TTC549 (cell line): ENCODE measurements around the gene GALNT10.
A peak's percentile ranks its signal among the peaks of the same experiment; 100 is the strongest.

Experiments used
- FAIRE-seq: peaks from 2 replicates; lab custom pipeline; 2012; peaks lifted over from hg19 to GRCh38; lab: Jason Lieb, UNC

Gene GALNT10

GRCh38 chr5:154446195-154447088 is 255.9 kb downstream of the GALNT10 start:
- no peak for FAIRE-seq

- FAIRE-seq = no peak
These were observed 256.7 kb downstream of the GALNT10 start for GRCh38 chr5:154447089-154447725.

- no peak for FAIRE-seq
These were observed 259.3 kb downstream of the GALNT10 start for GRCh38 chr5:154449786-154450185.

GRCh38 chr5:154451957-154452356 is 261.4 kb downstream of the GALNT10 start:
- FAIRE-seq = no peak

- FAIRE-seq = no peak
These were observed 265.1 kb downstream of the GALNT10 start for GRCh38 chr5:154455585-154455984.

GRCh38 chr5:154456540-154456939 is 266.0 kb downstream of the GALNT10 start:
- no peak for FAIRE-seq

- no peak for FAIRE-seq
These were observed 268.5 kb downstream of the GALNT10 start for GRCh38 chr5:154459015-154459414.

GRCh38 chr5:154460172-154460571 is 269.6 kb downstream of the GALNT10 start:
- no peak for FAIRE-seq

GRCh38 chr5:154461531-154461930 is 271.0 kb downstream of the GALNT10 start:
- no peak for FAIRE-seq

GRCh38 chr5:154464438-154464837 is 273.9 kb downstream of the GALNT10 start:
- no peak for FAIRE-seq

- no peak for FAIRE-seq
These were observed 274.6 kb downstream of the GALNT10 start for GRCh38 chr5:154465169-154465568.

GRCh38 chr5:154466147-154466546 is 275.6 kb downstream of the GALNT10 start:
- FAIRE-seq = no peak

GRCh38 chr5:154466671-154467070 is 276.1 kb downstream of the GALNT10 start:
- no peak for FAIRE-seq

- FAIRE-seq = no peak
These were observed 277.3 kb downstream of the GALNT10 start for GRCh38 chr5:154467655-154468354.

GRCh38 chr5:154470137-154470536 is 279.6 kb downstream of the GALNT10 start:
- FAIRE-seq = peak; percentile 66
